HK-2 (cell line): ENCODE data around the gene ALDH1L1.
A peak's percentile ranks its signal among the peaks of the same experiment; 100 is the strongest.

Experiments used
- DNase-seq: peaks from one replicate; pipeline ENCODE4 v3.0.0-alpha.2; 2018; ENCODE audit not compliant: unreplicated experiment

ALDH1L1 gene

DNA sequence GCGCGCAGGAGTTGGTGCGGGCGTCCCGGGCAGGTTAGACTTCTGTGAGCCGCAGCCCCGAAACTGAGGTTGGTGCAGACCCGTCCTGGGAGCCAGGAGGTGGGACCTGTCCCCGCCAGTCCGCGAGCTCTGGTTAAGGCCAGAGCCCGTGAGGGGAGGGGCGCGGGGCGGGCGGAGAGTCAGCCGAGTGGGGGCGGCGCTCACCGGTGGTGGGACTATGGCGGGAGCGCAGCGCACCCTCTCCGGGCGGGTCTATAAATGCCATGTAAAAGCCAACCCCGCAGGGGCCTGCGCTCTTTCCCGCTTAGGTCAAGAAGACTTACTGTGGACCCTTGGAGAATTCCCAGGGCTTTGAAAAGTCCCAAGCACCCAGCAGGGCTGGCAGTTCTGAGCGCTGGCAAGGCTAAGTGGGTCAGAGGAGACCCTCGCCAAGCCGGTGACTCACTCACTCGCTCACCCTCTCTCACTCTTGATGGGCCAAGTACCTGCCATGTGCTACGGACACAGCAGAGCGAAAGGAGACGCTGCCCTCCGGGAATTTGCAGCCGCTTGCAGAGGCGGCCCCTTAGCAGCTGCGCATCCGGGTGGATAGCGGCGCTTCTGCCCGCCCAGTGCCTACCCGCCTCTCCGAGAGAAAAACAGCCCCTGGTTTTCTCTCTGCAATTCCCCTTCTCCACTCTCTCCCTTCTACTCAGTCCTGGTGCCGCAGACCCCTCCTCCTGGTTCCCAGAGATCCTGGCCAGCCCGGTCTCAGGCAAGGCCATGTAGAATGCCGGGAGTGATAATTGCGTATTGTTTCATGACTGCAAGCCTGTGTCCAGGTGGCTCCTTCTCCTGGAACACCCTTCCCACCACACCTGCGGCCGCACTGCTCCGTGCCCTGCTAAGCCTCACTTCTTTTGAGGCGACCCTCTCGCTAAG is at the start of gene ALDH1L1:
Gene ALDH1L1, minus strand, starts transcription at position 110 of the 921 bp plus-strand sequence. CDS start 19,607 bp downstream, outside the sequence.
- no peak for DNase-seq

DNA sequence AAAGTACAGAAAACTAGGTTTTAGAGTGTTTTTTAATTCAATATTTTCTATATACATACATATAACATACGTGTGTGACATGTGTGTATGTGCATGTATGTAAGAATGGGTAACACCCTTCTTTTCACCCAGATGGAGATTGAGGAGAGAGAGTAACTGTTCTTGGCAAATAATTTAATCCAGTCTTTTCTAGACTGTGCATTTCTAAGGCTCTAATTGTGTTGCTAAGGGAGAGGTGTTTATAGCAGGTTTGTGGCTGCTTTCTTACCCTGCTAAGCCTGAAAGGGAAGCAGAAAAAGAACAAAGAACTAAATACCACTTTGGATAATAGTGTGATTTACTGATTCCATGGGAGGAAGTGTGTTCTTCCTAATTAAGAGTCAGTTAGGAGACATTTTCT is 46.0 kb upstream of the ALDH1L1 start:
- DNase-seq = no peak

DNA sequence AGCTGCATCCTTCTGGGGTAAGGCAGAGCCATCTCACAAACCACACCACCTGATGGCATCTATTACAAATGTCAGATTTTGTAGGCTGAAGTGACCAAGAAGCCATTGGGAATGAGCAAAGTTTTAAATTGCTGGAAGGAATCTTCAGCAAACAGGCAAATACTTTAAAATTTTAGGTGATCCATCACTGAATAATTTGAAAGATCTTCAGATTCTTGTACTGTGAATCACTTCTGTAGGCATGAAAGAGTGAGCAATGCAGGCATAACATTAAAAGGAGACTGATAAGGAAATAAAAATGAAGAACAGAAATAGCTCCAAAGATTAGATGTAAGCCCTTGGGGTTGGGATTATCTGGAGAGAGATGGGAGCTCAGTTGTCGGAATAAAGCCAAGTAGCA is 36.0 kb upstream of the ALDH1L1 start:
- no peak for DNase-seq

DNA sequence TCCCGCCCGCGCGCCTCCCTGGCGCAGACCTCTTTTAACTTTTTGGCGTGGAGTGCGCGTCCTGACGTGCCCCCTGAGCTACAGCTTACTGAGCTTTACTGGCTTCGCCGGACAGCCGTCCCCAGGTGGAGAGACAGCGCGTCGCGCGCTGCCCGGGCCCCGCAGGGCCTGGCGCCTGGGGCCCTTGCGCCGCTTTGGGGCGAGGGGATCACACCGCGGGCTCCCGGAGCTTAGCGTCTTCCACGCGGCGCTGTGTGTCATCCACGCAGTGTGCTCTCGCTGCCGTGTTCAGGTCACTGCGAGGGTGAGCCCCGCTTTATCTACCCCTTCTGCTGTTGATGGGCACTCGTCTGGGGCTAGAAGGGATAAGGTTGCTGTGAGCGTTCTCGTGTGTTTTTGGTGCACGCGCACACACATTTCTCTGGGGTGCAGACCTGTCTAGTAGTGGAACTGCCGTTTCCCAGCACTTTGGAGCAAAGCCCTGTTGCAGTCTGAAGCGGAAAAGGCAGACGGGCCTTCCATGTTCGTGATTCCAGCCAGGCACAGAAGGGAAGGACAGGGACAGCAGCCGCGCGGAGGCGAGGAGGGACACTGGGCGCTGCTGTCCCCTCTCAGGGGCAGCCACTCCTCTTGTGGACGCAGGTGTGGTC is 33.1 kb upstream of the ALDH1L1 start:
- no peak for DNase-seq

DNA sequence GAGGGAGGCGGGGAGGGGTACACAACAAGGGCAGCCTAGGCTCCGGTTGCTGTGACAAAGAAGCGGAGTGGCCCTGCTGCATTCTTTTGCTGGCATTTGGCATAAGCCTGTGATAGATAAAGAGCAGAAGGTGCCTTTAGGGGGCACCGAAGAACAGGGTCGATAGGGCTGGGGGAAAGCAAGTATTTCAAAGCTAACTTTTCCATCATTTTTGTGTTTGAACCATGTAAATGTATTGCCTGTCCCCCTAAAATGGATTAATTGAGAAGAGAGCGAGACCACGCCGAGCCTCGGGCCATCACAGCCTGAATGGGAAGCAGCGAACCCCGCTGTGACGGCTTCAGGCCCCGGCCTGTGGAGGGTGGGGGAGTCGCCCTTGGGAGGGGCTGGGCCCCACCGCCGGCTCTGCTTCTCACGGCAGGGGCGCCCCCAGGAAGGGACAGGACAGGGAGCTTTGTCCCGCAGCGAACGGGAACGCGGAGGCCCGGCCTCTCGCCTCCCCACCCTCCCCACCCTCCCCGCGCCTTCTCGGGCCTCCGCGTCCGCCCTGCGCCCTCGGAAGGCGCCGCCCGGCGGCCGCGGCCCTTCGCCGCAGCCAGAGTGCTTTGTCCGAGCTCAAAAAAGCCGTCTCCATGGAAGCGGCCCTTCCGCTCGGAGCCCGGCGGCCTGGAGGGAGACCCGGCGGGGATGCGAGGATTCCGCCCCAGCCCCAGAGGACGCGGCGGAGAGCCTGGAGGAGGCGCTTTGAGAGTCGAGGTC is 32.4 kb upstream of the ALDH1L1 start:
- no peak for DNase-seq

DNA sequence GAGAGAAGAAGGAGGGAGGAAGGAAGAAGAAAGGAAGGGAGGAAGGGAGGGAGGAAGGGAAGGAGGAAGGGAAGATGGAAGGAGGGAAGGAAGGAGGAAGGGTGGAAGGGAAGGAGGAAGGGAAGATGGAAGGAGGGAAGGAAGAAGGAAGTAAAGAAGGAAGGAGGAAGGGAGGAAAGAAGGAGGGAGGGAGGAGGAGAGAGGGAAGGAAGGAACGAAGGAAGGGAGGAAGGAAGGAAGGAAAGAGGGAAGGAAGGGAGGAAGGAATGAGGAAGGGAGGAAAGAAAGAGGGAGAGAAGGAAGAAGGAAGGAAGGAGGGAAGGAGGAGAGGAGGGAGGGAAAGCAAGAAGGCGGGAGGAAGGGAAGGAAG is 31.8 kb upstream of the ALDH1L1 start:
- no peak for DNase-seq

DNA sequence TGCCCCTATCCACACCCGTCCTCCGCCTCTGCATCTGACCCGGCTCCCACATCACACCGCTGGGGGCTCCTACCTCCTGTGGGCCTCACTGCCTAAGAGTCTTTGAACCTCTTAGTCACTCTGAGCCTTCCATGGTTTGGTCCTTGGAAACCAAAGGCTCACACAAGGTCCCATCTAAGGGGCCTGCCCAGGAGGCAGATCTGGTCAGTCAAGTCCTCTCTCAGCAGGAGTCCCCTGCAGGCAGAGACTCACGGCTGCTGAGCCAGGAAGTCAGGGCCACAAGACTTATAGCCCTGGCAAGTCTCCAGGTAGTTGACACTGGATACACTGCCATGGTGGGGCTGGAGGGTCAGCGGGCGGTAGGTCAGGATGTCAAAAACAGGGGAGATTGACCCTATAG is 31.2 kb upstream of the ALDH1L1 start:
- DNase-seq = no peak

DNA sequence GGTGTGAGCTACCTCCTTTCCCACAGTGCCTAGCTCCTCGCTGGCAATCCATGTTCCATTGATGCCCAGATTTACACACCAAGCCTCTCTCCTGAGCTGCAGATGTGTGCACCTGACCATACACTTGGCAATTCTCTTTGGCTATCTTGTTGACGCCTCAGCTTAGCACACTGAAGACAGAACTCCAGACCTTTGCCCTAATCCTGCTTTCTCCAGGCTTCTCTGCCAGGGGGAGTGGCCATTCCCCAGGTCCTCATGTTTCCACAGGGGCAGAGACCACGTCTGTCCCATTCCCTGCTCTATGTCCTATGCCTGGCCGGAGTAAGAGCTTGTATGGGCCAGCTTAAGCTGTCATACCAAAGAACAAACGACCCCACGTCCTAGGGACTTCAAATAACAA is 30.2 kb upstream of the ALDH1L1 start:
- DNase-seq = no peak

DNA sequence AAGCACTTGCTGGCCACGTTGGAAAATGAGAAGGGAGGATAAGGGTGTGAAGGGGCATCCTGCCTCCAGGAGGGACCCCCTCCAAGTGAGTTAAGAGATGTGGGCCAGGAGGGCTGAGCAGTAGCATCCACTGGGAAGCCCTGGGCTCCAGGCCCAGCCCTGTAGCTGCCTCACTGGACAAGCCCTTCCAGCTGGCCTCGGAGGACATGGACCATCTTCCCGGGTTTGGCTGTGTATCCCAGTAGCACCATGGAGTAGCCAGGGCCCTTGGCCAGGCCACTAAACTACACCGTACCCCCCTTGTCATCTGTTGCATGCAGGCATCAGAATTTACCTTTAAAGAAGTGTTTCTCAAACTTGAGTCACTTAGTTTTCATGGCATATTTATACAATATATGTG is 29.4 kb upstream of the ALDH1L1 start:
- no peak for DNase-seq

DNA sequence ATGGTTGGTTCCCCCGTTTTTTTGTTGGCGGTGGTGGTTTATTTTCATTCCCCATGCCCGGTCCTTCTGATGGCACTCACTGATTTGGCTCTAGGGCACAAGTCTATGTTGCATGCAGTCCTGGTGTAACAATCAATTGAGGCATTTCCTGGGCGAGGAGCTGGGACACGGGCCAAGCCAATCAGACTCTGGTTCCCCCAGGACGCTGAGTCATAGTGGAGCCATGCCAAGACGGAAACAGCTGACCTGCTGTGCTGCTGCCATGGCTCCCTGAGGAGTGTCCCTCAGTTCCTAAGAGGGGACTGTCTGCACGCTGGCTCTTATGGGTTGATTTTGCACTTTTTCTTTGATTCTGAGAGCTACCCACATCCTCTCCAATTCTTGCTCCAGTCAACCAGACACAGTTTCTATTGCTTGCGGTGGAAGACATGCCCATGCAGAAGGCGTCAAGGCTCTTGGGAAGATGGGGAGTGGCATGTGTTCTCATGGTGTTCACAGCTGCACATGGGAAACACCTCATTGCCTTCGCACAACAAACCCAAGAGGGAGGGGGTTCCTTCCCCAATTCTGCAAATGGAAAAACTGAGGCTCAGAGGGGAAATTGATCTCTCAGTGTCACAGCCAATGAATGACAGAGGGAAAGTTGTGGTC is 28.3 kb upstream of the ALDH1L1 start:
- DNase-seq = peak; percentile 76

DNA sequence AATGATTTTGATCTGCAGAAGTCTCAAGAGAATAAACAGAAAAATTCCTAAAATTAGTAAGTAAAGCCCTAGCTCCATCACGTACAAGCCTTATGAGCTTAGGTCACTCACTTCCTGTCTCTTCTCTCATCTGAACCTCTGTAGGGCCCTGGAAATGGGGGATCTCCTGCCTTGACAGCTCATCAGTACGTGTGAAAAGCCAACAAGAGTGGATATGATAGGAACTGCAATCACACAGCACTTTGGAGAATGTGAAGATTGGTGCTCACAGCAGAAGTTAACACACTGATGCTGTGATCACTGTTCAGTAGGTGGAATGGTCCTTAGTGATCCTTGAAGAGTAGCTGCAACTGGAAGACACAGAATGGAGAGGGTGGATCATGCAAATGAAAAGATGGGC is 27.8 kb upstream of the ALDH1L1 start:
- DNase-seq = no peak

DNA sequence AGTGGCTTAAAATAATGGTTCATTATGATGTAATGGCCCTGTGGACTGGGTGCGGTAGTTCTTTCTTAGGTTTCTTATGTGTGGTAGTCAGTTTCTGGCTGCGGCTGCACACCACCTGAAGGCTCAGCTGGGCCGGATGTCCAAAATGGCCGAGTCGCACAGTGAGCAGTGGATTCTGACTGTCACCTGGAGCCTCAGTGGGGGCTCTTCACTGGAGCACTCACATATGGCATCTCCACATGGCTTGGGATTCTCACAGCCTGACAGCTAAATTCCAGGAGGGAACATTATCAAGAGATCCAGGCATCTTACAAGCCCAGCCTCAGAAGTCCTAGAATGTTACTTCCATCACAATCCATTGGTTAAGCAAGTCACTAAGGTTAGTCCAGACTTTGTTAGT is 26.8 kb upstream of the ALDH1L1 start:
- DNase-seq = no peak

DNA sequence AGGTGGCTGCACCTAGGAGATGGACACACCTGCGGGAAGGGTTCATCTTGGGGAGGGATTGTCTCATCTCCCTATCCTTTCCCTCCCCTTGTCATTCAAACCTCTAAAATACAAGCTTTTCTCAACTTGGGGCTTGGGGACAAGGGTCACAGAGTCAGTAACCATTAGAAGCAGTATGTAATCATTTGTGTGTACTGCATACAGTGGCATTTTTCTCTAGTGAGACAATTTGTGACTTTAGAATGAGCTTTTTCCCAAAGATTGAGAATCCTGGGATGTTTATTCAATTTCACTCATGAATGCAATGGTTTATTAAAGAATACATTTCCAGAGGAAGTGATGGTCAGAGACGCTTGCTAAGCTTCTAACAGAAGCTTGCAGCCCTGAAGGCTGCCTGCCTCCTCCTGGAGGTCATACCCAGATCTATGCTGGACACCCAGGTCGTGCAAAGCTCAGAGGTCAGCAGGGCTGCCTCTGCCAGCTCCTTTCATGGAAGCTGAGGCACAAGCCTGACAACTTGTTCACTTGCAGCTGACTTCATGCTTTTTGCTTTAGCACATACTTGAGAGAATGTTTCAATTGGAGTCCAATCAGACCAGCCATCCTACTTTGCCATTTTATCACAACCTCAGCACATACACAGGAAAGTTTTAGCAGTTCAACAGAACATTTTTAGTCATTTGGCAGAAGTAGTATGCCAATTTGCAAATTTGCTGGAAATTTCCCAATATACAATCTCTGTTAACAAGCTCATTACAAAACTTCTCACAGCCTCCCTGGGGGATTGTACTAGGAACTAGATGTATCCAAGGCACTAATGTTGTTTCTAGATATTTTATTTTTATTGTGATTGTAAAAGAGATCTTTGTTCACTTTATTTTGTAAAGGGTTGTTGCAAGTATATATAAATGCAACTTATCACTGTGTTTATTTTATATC is 25.6 kb upstream of the ALDH1L1 start:
- DNase-seq = no peak

DNA sequence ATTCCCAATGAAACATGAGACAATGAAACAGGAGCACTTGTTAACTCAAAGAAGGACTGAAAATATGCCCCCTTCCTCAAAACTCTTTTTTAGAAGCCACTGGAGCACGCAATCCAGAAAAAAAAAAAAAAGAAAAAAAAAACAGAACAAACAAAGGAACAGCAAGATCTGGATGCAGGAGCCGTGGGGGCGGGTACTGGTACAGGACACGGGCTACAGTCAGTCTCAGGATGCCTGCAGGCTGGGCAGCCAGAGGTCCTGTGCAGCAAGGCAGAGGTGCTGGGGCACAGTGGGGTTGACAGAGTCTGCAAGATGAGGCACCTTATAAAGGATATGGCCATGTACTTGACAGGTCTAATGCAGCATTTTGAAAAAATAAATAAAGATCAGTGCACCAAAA is 22.3 kb upstream of the ALDH1L1 start:
- DNase-seq = no peak

DNA sequence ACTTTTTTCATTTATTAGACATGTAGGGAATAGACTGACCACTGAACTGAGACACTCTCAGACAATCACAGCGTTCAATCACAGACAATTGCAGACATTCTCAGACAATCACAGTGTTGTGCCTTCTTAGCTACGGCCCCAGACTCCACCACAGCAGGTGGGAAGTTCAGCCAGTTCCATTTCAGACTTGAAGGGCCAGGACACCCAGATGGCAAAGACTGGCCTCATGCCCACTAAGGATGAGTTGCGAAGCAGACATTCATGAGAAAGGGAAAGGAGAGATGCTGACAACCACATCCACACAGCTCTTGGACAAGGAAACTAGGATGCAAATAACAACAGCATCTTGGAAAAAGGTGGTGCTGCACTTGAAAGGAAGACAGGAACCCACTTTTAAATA is 21.9 kb upstream of the ALDH1L1 start:
- no peak for DNase-seq

DNA sequence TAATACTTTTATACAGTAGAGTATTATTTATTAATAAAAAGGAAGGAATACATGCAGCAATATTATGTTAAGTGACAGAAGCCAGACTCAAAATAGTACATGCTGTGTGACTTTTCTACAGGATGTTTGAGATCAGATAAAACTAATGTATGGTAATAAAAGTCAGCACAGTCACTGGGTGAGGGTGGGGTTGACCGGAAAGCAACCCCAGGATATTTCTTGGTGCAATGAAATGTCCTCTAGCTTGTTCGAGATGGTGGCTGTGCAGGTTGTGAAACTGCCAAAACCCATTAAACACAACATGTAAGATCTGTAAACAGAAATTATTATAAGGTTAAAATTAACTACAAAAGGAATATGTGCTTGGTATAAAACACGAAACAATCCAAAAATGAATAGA is 20.8 kb upstream of the ALDH1L1 start:
- no peak for DNase-seq

DNA sequence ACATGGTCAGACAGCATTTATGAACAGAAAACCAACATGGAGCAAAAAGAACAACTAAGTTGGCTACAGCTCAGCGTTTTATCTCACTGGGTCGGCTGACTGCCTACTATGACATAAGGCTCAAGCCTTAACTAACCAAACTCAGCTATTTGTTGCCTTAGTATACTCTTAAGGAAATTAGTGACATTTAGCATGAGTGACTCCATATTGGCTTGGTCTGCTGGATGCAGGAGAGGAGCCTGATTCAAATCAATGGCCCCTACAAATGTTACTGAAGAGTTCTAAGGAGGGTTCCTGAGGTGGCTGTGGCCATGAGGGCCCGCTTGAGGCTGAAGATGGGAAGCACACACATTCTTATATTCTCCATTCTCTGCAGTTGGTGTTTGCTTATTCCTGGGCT is 20.1 kb upstream of the ALDH1L1 start:
- no peak for DNase-seq

DNA sequence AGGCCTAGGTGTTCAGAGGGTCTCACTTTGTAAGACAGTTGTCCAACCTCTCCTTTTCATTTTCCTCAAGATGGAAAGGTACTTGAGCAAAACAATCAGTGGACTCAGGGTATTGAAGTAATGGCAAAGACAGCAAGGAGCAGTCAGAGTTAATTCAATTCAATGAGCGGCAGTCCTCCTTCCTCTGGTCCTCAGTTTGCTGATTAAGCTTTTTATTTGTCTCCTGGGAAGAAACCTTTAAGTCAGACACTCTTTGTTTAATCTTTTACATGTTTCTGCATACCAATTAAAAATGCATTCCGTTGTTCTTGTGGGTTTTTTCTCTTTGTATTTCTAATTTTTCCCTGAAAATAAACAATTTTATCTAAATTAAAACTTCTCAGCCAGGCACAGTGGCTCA is 18.9 kb upstream of the ALDH1L1 start:
- DNase-seq = no peak

DNA sequence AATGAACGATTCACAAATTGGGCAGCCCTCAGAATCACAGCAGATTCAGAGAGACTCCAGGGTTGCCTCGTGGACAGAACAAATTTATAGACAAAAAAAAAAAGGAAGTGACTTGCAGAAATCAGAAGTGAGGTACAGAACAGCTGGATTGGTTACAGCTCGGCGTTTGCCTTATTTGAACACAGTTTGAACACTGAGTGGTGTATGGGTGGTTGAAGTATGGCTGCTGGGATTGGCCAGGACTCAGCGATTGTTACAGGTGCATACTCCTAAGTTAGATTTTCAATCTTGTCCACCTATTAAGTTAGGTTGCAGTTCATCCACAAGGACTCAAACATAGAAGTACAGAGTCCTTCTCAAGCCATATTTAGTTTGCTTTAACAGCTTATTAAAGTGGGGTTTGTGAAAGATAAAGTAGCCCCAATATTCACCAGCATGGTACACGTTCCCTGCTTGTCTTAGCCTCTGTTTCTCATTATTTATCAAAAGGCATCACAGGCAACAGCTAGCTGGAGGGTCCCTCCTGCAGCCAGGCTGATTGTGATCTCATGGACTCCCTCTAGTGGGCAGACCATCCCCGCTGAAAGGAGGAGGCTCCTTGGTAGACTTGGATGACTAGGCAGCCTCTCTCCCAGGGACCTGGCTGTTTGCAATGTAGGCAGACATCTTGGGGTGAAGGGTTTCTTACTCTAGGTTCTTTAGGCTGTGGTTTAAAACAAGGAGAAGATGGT is 17.6 kb upstream of the ALDH1L1 start:
- DNase-seq = peak; percentile 17

DNA sequence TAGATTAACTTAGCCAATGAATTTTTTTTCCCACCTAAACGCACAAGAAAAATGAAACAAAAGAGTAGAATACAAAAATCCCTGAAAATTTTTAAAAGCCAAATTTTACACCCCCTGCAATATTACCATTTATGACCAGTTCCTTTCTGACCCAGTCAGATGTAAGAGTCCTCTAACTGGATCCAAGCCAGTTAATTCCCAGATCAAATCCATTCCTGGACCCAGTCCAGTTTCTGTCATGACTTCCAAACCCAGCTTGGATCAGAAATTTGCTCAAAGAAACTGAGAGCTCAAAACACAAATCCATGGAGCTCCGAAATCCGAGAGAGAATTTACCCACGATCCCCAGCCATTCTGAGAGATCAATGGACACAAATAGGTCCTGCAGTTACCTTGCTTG is 17.0 kb upstream of the ALDH1L1 start:
- no peak for DNase-seq
